HEK293T (cell line): ENCODE results near the gene SCLT1.

ENCODE experiments used
- ARNT ChIP-seq: fragments of 450-650 bp; IDR thresholded peaks from 2 replicates; pipeline ENCODE4 v1.6.1; 2017; ENCODE audit warnings: mild to moderate bottlenecking
- BHLHE40 ChIP-seq: fragments of 450-650 bp; IDR thresholded peaks from 2 replicates; pipeline ENCODE4 v1.6.1; 2016; ENCODE audit warnings: mild to moderate bottlenecking, moderate library complexity, borderline replicate concordance
- ELF4 ChIP-seq: fragments of 450-650 bp; IDR thresholded peaks from 2 replicates; pipeline ENCODE4 v1.6.1; 2017; ENCODE audit warnings: antibody characterized with exemption
- FOXA1 ChIP-seq: fragments of 450-650 bp; IDR thresholded peaks from 2 replicates; pipeline ENCODE4 v1.6.1; 2016; ENCODE audit warnings: mild to moderate bottlenecking
- FOXK2 ChIP-seq: fragments of 450-650 bp; IDR thresholded peaks from 2 replicates; pipeline ENCODE4 v1.6.1; 2016; ENCODE audit warnings: mild to moderate bottlenecking
- FOXM1 ChIP-seq: fragments of 450-650 bp; IDR thresholded peaks from 2 replicates; pipeline ENCODE4 v1.6.1; 2017; ENCODE audit warnings: mild to moderate bottlenecking, borderline replicate concordance
- HDGF ChIP-seq: fragments of 450-650 bp; IDR thresholded peaks from 2 replicates; pipeline ENCODE4 v1.6.1; 2017; ENCODE audit warnings: antibody characterized with exemption, borderline replicate concordance
- NFRKB ChIP-seq: fragments of 450-650 bp; IDR thresholded peaks from 2 replicates; pipeline ENCODE4 v1.6.1; 2016; ENCODE audit warnings: mild to moderate bottlenecking, moderate library complexity
- SP1 ChIP-seq: fragments of 450-650 bp; IDR thresholded peaks from 2 replicates; pipeline ENCODE4 v1.6.1; 2017
- SUZ12 ChIP-seq: fragments of 450-650 bp; IDR thresholded peaks from 2 replicates; pipeline ENCODE4 v1.6.1; 2016; ENCODE audit warnings: mild to moderate bottlenecking
- TARDBP ChIP-seq: fragments of 450-650 bp; IDR thresholded peaks from 2 replicates; pipeline ENCODE4 v1.6.1; 2016
- ZNF384 ChIP-seq: fragments of 450-650 bp; IDR thresholded peaks from 2 replicates; pipeline ENCODE4 v1.6.1; 2016
- TF ChIP-seq, protein P1 (sequence below): fragments of 450-650 bp; IDR thresholded peaks from 2 replicates; pipeline ENCODE4 v1.6.1; 2016

DNA sequence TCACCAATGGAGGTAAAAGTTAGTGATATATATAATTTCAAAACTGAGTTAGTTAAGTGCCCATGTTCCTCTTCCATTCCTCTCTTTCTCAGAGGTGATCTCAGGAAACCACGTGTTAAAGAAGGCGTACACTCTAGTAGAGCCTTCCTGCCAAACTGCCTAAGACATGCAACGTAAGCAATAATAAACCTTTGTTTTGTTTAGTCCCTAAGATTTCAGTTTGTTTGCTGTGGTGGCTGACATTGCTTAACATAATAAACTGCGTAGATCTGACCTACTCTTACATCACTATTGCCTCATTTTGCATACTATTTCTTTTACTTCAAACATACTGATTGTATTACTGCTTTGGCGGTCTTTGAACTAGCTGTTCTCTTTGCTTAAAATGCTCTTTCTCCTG lies 184.6 kb downstream of the SCLT1 start:
- TF ChIP-seq, protein P1, sequence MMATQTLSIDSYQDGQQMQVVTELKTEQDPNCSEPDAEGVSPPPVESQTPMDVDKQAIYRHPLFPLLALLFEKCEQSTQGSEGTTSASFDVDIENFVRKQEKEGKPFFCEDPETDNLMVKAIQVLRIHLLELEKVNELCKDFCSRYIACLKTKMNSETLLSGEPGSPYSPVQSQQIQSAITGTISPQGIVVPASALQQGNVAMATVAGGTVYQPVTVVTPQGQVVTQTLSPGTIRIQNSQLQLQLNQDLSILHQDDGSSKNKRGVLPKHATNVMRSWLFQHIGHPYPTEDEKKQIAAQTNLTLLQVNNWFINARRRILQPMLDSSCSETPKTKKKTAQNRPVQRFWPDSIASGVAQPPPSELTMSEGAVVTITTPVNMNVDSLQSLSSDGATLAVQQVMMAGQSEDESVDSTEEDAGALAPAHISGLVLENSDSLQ = no peak
- TF ChIP-seq BHLHE40 (no peak), FOXA1 (no peak), SUZ12 (no peak), FOXM1 (no peak), TARDBP (no peak), ELF4 (no peak), ARNT (no peak), SP1 (no peak), FOXK2 (no peak), NFRKB (no peak), HDGF (no peak), ZNF384 (no peak)
